Measurements from ENCODE around the gene ICOS.

DNA sequence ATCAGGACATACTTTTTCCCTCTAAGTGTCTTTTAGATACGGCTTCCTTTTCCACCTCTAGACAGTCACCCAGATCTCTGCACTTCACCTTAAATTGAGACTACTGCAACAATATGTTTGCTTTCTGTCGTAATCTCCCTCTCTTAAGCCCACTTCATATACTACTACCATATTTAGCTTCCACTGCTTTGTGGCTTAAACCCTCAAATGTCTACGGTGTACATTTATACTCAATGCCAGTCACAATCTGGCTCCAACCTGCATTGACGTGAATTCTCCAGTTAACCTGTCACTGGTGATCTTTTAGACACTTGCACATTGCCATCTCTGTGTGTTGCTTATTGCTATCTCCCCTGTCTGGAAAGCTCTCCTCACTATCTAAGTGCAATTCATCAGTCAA, 56.4 kb downstream of the ICOS start:
- TF ChIP-seq POLR2AphosphoS2 (IDR thresholded peaks at IDR 0.05; ENCODE audit: low read depth, low read length) (no peak), POLR2A (IDR thresholded peaks at IDR 0.05; ENCODE audit: low read depth, low read length) (no peak), BHLHE40 (IDR thresholded peaks at IDR 0.05; ENCODE audit: borderline replicate concordance in 1 of 2, low read depth in 2 of 2, low read length in 1 of 2) (no peak)
- TF ChIP-seq, protein P1, sequence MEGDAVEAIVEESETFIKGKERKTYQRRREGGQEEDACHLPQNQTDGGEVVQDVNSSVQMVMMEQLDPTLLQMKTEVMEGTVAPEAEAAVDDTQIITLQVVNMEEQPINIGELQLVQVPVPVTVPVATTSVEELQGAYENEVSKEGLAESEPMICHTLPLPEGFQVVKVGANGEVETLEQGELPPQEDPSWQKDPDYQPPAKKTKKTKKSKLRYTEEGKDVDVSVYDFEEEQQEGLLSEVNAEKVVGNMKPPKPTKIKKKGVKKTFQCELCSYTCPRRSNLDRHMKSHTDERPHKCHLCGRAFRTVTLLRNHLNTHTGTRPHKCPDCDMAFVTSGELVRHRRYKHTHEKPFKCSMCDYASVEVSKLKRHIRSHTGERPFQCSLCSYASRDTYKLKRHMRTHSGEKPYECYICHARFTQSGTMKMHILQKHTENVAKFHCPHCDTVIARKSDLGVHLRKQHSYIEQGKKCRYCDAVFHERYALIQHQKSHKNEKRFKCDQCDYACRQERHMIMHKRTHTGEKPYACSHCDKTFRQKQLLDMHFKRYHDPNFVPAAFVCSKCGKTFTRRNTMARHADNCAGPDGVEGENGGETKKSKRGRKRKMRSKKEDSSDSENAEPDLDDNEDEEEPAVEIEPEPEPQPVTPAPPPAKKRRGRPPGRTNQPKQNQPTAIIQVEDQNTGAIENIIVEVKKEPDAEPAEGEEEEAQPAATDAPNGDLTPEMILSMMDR (IDR thresholded peaks at IDR 0.05 in 2 of 3, conservative IDR thresholded peaks at IDR 0.05 in 1 of 3; ENCODE audit: control insufficient read depth in 2 of 3, extremely low read depth in 1 of 3, insufficient read depth in 1 of 3, low read depth in 3 of 3, low read length in 3 of 3): no peak
- TF ChIP-seq, protein P2, sequence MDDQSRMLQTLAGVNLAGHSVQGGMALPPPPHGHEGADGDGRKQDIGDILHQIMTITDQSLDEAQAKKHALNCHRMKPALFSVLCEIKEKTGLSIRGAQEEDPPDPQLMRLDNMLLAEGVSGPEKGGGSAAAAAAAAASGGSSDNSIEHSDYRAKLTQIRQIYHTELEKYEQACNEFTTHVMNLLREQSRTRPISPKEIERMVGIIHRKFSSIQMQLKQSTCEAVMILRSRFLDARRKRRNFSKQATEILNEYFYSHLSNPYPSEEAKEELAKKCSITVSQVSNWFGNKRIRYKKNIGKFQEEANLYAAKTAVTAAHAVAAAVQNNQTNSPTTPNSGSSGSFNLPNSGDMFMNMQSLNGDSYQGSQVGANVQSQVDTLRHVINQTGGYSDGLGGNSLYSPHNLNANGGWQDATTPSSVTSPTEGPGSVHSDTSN (IDR thresholded peaks at IDR 0.05; ENCODE audit: insufficient replicate concordance, low read depth, low read length): no peak

All from GM12878 (cell line).